GM19025 (cell line): Measurements from ENCODE around the gene ZGPAT.

Experiments
- ATAC-seq: cut with Tn5 transposase; IDR thresholded peaks from one replicate; pipeline ENCODE4 v1.9.1; 2021; ENCODE audit warnings: mild to moderate bottlenecking, low read depth, moderate library complexity; ENCODE audit not compliant: unreplicated experiment

The ZGPAT gene

DNA sequence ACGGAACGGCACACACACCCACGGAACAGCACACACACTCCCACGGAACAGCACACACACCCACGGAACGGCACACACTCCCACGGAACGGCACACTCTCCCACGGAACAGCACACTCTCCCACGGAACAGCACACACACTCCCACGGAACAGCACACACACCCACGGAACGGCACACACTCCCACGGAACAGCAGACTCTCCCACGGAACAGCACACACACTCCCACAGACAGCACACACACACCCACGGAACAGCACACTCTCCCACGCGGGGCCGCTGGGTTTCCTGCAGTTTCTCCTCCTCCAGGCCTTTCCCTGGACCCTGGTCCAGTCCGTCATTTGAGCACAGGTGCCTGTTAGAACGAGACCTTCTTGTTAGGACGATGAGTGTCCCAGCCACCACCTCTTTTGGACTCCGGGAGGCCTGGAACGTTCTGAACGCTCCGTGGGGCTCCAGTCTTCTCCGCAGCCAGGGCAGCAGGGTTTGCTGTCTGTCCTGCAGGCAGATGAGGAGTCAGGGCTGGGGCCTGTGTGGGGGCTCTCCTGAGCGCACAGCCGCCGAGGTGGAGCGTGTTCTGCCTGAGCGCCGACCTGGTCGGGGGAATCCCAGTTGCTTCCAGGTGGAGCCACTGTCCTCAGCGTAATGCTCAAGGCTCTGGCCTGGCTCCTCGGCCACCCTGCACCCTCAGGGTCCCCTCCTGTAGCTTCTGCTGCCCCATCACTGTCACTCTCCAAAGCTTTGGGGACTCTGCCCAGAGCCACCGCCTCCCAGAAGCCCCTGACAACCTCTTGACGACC is 29.0 kb upstream of the ZGPAT start:
- no peak for ATAC-seq

DNA sequence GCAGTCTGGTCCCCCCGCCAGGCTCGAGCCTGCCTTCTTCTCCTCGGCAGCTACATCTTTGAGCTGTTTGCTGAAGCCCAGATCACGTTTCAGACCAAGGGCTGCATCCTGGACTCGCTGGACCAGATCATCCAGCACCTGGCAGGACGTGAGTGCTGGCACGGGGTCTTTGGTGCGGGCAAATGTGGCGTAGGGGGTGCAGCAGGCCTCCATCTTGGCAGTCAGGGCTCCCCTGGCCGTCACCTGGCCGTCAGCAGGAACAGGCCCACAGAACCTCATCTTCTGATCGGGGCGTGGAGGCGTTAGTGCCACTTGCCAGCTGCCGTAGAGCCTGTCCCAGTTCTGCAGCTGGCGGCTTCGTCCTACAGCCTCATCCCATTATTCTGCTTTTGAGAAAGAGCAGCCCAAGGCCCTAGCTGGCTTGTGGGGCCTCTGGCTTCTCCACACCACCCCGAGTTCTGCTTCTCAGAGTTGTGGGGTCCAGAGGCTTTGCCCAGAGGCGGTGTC is 28.0 kb upstream of the ZGPAT start:
- no peak for ATAC-seq

DNA sequence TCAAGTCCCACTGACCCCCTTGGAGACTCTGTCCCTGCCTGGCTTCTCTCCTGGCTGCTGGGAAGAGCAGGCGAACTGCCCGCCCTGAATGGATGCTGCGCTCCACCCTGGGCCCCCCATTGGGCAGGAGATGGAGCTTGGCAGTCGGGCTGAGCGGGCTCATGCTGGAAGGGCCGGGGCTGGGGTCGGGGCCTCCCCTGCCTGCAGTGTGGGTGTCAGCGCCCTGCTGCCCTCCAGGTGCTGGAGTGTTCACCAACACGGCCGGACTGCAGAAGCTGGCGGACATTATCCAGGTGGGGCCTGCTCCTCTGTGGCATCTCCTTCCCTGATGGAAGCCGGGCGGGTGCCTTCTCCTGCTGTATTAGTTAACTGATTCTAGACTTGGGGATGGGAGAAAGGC is 27.4 kb upstream of the ZGPAT start:
- no peak for ATAC-seq

DNA sequence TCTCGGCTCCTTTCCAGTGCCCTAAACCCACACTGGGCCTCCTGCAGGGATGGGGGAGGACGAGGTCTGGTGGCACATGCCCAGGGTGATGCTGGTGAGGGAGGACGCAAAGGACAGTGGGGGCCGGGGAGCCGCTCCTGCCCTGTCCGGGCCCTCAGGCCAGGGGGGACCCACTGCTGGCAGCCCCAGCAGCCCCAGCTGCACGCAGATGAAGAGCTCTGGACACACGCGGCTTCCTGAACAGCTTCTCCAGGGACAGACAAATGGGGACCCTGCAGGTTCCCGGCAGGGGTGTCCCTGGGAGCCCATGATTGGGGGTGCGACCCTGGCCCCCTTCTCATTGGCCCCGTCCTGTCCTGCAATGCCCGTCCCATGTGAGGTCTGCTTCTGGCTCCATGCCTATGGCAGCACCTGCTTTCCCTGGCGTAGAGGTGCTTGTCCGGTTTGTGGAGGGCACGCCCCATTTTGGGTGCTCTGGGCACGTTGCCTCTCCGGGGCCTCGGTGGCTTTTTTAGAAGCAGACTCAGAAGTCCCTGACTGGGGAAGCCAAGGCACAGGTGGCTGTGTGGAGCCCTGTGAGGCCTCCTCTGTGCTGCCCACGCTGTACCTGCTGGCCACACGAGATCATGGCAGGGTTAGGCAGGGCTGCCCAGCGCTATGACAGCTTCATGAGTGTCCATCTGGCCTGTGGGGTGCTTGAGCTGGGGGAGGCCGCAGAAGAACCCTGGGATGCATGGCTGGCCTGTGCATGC is 26.8 kb upstream of the ZGPAT start:
- ATAC-seq: no peak

DNA sequence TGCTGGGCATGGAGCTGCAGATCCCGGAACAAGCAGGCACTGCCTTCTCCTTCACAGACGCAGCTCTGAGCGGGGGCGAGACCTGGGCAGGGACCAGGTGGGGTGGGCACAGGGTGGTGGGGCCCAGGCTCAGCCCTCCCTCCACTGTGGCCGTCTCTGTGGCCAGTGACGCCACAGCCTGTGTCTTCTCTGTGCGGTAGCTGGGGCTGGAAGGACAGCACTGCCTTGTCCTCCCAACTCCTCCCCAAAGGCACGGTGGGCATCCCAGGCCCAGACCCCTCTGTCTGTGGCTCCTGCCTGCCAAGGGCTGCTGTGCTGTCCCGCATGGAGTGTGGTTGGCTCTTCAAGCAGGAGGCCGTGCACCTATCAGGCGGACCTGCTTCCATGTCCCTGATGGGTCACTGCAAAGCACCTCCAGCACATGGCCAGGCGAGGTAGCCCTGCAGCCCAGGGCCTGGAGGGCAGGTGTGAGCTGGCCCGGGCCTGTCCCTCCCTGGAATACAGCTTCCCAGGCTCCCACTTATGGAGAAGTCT is 26.2 kb upstream of the ZGPAT start:
- ATAC-seq: no peak

DNA sequence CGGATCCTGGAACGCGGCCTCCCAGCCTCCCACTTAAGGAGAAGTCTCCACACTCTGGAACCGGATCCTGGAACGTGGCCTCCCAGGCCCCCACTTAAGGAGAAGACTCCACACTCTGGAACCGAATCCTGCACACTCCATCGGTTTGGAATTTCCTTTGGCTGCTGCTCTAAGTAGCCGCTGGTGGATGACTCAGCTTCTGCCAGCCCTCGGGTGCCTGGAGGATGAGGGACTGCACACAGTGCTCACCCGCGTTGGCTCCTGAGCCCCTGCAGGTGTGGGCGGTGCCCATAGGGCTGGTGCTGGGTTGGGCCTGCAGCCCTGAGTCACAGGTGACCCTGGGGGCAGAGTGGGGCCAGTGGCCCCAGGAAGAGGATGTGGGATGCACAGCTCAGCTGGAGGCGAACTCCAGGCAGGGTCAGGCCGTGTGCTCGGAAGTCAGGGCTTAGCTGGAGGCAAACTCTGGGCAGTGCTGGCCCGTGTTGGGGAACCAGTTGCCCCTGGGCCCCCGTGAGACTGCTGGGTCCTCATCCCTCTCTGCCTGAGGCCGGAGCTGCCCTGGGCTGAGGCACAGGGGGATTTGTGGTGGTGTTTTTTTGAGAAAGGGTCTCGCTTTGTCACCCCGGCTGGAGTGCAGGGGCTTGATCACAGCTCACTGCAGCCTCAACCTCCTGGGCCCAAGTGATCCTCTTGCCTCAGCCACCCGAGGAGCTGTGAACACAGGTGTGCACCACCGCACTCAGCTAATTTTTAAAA is 25.3 kb upstream of the ZGPAT start:
- no peak for ATAC-seq

DNA sequence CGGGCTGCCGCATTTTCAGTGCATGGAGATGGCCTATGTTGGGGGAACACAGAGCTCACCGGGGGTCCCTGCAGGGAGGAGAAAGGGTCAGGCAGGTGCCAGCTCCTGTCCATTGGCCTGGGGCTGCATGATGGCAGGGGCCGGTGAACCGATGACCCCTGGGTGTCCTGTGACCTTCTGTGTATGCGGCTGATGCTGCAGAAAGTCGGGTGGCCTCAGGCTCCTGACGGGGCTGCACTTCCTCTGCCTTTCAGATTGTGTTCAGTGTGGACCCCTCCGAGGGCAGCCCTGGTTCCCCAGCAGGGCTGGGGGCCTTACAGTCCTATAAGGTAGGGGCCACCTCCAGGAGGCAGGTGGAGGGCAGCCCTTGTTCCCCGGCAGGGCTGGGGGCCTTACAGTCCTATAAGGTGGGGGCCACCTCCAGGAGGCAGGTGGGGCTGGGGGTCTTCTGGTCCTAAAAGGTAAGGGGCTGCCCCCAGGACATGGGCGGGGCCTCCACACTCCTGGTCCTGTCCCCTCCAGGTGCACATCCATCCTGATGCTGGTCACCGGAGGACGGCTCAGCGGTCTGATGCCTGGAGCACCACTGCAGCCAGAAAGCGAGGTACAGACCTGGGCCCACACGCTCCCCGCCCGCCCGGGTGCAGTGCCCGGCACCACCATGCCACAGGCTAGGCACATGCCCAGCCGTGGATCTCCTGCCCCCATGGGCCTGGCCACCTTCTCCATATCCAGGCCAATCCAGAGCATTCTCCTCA is 22.4 kb upstream of the ZGPAT start:
- no peak for ATAC-seq

DNA sequence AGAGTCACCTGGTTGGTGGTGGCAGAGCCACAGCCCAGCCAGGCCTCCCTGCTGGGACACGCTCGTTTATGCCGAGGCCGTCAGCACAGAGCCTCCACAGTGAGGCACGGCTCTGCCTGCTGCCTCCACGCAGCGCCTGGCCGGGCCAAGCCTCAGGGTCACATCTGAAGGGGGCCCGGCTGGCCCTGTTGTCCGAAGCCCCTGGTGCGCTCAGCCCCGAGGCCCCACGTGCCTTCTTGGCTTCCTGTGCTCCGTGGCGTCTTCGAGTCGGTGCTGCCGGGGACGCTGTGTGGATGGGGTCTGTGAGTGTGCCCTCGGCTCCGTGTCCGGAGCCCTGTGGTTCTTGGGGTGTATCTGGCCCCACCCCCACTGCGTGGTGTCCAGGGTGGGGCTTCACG is 21.7 kb upstream of the ZGPAT start:
- no peak for ATAC-seq

DNA sequence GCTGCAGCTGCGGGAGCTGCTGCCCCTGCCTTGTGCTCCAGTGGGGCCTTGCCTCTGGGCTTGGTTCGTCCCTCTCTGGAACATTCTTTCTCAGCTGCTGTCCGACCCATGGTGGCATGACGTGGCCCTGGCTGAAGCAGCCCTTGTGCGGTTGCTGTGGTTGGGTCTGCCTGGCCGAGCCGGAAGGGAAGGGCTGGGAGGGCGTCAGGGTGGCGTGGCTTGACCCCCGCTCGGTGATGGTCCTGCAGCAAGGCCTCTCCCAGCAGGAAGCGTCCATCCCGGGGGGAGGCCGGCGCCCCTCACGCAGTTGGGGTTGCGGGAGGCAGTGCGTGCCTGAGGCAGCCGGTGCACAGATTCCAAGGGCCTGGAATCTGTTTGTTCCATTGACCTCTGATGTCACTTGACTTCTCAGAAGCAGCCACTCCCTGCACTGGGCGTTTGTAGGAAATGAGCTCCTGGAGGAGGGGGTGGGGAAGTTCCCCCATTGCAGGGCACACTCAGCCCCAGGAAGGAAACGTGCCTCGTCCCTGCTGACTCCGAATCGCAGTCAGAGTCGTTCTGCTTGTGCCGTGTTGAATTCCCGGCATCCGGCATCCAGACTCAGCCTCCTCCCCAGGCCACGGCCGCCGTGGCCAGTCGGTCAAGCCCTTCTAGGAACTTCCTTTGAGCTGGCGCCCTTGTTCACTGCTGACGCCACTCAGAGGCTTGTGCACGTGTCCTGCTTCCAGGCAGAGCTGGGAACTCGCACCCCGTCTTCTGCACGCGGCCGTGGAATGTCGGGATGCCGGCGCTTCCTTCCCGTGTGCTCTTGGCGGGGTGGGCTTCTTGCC is 21.1 kb upstream of the ZGPAT start:
- no peak for ATAC-seq

DNA sequence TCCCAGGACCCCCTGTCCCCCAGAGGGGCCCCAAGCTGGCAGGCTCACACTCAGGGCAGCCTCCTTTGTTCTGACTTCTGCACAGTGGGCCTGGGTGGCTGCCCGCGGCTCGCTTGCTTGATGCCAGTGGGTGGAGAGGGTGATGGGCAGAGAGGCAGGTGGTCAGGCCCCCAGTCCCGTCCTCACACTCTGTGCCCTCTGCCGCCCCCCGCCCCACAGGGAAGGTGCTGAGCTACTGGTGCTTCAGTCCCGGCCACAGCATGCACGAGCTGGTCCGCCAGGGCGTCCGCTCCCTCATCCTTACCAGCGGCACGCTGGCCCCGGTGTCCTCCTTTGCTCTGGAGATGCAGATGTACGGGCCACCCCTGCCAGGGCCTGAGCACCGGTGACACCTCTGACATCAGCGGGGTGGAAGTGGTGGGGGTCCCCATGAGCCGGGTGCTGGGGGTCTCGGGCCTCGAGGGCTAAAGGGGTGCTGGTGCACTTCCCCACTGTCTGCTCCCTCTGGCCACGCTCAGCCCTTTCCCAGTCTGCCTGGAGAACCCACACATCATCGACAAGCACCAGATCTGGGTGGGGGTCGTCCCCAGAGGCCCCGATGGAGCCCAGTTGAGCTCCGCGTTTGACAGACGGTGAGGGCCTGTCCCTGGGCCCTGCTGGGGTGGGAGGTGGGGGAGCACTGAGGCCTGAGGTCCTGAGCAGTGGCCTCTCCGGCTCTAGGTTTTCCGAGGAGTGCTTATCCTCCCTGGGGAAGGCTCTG is 20.2 kb upstream of the ZGPAT start:
- no peak for ATAC-seq

DNA sequence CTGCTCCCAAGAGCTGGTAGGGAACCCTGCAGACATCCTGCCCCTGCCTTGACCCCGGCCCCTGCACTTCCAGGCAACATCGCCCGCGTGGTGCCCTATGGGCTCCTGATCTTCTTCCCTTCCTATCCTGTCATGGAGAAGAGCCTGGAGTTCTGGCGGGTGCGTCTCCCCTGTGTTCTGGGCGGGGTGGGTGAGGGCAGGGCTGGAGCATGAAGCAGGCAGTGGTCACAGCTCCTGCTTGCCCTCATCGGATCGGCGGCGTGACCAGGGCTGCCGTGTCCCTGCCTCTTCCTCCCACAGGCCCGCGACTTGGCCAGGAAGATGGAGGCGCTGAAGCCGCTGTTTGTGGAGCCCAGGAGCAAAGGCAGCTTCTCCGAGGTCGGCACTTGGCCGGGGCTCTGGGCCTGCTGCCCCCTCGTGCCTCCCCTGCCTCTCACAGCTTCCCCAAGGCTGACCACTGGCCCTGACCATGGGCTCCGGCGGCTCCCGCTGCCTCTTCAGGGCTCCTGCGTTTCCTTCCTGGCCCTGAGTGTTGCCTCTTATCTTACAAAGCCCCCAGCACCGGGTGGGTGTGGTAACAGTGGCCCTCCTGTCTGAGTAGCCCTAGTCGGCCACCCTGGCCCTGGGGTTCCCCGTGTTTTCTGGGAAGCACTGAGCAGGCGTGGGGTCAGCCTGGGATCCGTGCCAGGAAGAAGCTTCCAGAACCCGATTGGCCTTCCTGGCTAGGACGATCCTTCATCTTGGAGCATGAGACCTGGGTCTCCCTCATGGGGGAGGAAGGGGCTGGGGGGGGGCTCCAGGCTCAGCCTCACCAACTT is 19.4 kb upstream of the ZGPAT start:
- no peak for ATAC-seq

DNA sequence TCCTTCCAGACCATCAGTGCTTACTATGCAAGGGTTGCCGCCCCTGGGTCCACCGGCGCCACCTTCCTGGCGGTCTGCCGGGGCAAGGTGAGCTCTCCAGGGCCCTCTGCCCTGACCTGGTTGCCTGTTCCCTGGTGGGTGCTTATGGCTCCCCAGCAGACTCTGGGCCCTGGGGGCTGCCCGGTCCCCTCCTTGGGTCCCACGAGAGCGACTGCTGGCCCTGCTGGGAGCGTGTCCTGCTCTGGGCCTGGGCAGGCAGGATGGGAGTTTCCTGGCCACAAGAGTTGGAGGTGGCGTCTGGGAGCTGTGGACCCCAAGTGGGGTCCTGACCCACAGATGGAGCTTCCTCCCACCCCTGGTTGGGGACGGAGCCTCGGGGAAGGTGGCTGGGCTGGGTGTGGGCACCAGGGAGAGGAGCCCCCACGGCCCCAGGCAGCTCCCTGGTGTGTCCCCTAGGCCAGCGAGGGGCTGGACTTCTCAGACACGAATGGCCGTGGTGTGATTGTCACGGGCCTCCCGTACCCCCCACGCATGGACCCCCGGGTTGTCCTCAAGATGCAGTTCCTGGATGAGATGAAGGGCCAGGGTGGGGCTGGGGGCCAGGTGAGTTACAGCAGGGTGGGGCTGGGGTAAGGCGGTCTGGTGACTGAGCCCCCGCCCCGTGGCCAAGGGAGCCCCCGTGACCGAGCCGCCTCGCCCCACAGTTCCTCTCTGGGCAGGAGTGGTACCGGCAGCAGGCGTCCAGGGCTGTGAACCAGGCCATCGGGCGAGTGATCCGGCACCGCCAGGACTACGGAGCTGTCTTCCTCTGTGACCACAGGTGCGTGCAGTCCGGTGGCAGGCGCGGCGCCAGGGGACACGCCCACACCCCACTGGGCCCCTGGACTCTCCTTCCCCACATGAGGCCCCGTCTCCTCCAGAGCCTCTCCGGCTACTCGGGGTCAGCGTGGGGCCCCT is 18.5 kb upstream of the ZGPAT start:
- no peak for ATAC-seq

DNA sequence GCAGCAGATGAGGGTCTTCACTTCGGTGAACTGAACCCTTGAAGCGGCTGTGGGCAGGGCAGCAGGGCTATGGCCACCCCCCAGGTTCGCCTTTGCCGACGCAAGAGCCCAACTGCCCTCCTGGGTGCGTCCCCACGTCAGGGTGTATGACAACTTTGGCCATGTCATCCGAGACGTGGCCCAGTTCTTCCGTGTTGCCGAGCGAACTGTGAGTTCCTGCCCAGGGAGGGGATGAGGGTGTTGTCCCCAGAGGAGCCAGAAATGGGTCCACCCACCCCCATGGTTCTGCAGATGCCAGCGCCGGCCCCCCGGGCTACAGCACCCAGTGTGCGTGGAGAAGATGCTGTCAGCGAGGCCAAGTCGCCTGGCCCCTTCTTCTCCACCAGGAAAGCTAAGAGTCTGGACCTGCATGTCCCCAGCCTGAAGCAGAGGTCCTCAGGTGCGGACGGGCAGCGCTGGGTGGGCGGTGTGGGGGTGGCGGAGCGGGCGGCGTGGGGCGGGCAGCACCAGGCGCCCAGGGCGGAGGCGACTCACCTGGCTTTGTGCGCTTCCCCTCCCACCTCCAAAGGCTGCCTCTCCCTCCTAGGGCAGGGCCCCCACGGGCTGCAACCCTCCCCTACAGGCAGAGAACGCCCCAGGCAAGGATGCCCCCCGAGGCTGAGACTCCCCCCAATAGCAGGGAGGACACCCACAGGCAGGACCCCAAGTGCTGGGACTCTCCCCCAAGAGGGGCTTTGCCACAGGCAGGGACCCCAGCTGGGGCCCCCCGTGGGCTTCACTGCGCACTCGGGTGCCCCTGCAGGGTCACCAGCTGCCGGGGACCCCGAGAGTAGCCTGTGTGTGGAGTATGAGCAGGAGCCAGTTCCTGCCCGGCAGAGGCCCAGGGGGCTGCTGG is 17.6 kb upstream of the ZGPAT start:
- ATAC-seq: no peak

DNA sequence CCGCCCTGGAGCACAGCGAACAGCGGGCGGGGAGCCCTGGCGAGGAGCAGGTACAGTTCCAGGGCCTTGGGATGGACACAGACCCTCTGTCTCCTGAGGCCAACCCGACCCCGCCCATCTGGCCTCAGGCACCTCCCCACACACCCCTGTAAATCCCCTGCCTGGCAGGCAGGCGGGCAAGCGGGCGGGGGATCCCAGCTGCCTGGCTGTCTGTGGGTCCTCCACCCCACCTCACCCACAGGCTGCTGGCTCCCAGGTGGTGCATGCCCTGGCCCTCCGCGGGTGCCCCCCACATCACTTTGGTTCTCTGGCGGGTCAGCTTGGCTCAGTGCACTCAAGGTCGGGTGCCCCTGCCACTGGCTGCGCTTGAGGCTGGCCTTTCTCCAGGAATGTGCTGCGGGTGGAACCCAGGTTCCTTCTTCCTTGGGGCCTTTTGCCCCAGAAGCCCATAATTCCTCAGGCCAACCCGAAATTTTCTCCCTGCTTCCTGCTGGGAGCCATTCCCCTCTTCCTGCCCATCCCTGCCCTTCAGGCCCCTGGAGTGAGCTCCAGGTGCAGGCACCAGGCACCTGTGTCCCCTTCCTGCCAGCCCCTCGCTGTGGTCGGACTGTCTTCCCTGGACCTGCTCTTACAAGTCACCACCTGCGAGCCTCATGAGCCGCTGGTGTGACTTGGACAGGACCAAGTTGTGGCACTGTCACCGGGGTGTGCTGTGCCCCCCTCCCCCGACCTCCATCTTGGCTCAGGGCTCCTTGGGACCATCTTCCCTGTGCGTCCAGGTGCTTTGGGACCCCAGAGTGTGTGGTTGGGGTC is 16.7 kb upstream of the ZGPAT start:
- ATAC-seq: no peak
